Ovary (tissue), 3 donors: ENCODE results near the gene LIN28B.

ENCODE experiments used
- EP300 ChIP-seq: sonication (generic); formaldehyde crosslinking; IDR thresholded peaks from one replicate; pipeline ENCODE4 v1.6.1; 2017; ENCODE audit warnings: antibody characterized with exemption
- POLR2A ChIP-seq: fragments of 450-650 bp; IDR thresholded peaks from one replicate; pipeline ENCODE4 v1.6.1; 2017; ENCODE audit warnings: antibody characterized with exemption, mild to moderate bottlenecking, moderate library complexity
- TF ChIP-seq, protein P1 (sequence below), 3 donors: fragments of 450-650 bp in 2 of 3; fragments of 200-600 bp in 1 of 3; IDR thresholded peaks; one replicate each; pipeline versions ENCODE4 v1.5.1 to v1.8.0; 2016 to 2022; ENCODE audit warnings: antibody characterized with exemption in 3 of 3, mild to moderate bottlenecking in 1 of 3
- donor health status: DM: no; HTN: no; CAD: no.

DNA sequence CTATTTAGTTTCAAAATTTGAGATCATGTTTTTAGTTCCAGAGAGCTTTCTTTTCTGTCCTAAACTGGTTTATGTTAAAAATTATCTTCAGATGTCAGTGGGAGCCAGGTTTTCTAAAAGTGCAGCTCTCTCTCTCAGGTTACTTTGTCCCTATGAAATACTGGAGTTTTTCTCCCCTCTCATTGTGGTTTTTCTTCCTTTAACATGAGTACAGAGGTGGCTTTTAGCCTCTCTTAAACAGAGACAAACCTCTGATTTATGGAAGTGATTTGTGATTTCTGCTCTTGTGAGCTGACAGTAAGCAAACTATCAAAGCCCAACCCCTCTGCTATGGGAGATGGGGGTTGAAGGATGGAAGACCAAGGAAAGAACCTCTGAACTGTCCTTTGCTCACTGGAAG, 85.7 kb downstream of the LIN28B start:
- TF ChIP-seq POLR2A, result no peak
- TF ChIP-seq, protein P1, sequence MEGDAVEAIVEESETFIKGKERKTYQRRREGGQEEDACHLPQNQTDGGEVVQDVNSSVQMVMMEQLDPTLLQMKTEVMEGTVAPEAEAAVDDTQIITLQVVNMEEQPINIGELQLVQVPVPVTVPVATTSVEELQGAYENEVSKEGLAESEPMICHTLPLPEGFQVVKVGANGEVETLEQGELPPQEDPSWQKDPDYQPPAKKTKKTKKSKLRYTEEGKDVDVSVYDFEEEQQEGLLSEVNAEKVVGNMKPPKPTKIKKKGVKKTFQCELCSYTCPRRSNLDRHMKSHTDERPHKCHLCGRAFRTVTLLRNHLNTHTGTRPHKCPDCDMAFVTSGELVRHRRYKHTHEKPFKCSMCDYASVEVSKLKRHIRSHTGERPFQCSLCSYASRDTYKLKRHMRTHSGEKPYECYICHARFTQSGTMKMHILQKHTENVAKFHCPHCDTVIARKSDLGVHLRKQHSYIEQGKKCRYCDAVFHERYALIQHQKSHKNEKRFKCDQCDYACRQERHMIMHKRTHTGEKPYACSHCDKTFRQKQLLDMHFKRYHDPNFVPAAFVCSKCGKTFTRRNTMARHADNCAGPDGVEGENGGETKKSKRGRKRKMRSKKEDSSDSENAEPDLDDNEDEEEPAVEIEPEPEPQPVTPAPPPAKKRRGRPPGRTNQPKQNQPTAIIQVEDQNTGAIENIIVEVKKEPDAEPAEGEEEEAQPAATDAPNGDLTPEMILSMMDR (IDR thresholded peaks at IDR 0.05), result no peak
- no peak for TF ChIP-seq EP300
